ENCODE results near the gene PLCZ1. TPM values are rescaled to one million over a fixed set of nuclear protein-coding genes. Genes with fewer than 3 reads are reported as not detected.
"Not testable (repeated sequence)": the region's sequence is repeated elsewhere in the genome, so short reads cannot be mapped to it uniquely, and the experiment has no call there.

PLCZ1 gene
- total RNA-seq, 1 donor: not detected

DNA sequence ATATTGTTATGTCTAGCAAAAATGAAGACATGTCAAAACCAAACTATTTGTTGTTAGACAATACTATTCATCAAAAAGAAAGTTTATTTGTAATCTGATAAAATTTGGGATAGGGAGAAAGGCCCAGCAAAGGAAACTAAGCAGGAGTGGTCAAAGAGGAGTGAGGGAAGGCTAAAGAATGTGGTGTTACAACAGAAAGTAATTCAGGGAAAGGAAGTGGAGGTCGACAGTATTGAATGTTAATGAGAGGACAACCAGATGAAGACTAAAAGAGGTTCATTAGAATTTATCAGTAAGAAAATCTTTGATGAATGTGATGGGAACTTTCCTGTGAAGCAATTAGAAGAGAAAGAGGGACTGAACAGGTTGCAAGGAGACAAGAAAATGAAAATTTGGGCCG, 33.9 kb downstream of the PLCZ1 start:
- TF ChIP-seq, protein P1, sequence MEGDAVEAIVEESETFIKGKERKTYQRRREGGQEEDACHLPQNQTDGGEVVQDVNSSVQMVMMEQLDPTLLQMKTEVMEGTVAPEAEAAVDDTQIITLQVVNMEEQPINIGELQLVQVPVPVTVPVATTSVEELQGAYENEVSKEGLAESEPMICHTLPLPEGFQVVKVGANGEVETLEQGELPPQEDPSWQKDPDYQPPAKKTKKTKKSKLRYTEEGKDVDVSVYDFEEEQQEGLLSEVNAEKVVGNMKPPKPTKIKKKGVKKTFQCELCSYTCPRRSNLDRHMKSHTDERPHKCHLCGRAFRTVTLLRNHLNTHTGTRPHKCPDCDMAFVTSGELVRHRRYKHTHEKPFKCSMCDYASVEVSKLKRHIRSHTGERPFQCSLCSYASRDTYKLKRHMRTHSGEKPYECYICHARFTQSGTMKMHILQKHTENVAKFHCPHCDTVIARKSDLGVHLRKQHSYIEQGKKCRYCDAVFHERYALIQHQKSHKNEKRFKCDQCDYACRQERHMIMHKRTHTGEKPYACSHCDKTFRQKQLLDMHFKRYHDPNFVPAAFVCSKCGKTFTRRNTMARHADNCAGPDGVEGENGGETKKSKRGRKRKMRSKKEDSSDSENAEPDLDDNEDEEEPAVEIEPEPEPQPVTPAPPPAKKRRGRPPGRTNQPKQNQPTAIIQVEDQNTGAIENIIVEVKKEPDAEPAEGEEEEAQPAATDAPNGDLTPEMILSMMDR (IDR thresholded peaks at IDR 0.05; ENCODE audit: insufficient read depth, low read depth, low read length): no peak
- no peak for DNase-seq (ENCODE audit: low read depth)

DNA sequence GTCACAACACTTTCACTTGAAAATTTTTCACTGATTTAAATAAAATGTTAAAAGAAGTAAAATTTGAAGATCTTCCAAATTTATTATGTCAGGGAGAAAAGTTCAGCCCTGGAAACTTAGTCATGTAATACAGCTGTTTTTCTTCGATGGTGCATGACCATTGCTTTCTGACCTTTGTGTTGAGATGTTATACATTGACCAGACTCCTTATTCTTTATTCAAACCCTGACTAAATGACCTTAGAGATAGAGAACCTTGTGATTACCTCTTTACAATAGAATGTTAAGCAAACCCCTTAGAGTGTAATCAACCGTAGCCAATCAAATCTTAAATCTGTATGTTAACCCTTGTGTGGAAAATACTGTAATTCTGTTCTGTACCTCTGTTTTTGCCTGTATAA, 34.5 kb downstream of the PLCZ1 start:
- no peak overlapping the region for H3K4me3 ChIP-seq (ENCODE audit: low read depth, low read length)
- TF ChIP-seq, protein P1 (IDR thresholded peaks at IDR 0.05; ENCODE audit: insufficient read depth, low read depth, low read length): no peak
- DNase-seq (ENCODE audit: low read depth): no peak

More for the DNA sequence above, 33.9 kb downstream of the PLCZ1 start:
- H3K4me3 ChIP-seq (ENCODE audit: low read depth, low read length): no peak overlapping the region

DNA sequence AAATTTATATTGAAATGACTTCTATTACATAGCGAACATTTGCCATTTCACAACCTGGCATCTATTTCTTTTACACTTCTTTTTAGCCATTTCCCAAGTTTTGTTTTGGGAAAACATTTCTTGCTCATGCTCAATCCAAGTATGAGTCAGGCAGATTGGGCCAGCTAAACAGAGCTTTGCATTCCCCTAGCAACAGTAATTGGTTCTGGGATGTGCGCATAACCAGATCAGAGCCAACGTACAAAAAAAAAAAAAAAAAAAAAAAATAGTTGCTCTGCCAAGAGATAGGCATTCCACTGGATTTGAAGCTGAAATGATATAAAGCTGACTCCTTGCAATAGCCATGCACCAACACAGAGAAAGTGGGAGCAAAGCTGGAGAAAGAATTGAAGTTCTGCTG, 37.5 kb downstream of the PLCZ1 start:
- no peak overlapping the region for H3K4me3 ChIP-seq (ENCODE audit: low read depth, low read length)
- TF ChIP-seq, protein P1 (IDR thresholded peaks at IDR 0.05; ENCODE audit: insufficient read depth, low read depth, low read length): no peak
- DNase-seq (ENCODE audit: low read depth): peak; percentile 84

DNA sequence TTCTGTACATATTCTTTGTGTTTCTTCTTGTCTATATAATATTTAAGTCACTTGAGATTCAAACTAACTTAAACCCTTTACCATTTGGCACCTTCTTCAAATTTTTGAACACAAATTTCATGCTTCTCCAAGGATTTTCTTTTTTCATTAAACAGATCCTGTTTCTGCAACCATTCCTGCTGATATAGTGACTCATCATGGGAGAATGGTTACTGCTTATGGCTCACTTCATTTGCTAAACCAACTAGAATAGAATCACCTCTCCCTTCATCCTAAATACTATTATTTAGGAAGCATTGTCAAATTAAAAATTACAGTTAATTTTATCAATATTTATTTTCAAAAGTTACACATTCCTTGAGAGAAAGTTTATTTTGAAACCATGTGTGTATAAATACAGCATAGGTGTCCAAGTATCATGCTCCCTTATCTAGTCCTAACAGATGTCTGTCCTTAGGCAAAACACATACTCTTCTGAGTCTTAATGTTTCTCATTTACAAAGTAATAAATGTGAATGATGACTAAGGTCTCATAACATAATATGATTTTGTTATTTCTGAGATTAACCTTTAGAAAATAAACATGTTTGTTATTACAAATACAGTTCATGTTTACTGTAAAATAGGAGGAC, 40.7 kb downstream of the PLCZ1 start:
- peak; percentile 54 for DNase-seq (ENCODE audit: low read depth)
- TF ChIP-seq, protein P1 (IDR thresholded peaks at IDR 0.05; ENCODE audit: insufficient read depth, low read depth, low read length): no peak
- H3K4me3 ChIP-seq (ENCODE audit: low read depth, low read length): no peak overlapping the region

DNA sequence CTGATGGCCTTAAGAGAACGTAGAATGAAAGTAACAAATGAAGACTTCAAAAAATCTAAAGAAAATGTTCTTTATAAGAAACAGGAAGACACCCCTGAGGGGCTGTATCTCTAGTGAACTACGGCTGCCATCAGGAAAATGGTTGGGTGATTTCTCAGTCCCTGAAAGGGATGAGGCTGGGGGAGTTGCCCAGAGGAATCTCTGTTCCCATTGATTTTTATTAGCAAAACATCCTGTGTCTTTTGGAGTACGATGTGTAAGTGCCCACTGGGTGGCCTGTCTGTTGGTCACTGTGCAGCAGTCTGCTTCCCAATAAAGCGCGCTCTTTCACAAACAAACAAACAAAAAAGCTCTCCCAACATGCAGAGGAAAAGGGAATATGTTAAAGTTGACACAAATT, 43.8 kb downstream of the PLCZ1 start:
- not testable (repeated sequence) for DNase-seq (ENCODE audit: low read depth); H3K4me3 ChIP-seq (ENCODE audit: low read depth, low read length)

DNA sequence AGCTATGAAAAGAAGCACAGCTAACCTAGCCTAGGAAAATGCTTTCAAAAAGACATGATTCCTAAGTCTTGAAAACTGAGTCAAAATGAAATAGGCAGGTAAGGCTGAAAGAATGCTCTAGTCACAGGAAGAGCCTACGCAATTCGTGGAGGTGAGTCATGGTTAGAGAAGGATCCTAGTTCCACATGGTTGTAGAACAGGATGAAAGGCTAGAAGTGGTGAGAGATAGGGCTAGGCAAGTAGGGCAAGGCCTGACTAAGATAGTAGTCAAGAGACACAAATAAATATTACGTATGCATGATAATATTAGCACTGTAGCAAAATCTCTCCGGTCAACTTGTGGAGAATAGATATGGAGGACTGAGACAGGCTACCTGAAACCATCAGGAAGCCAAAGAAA, 47.2 kb downstream of the PLCZ1 start:
- TF ChIP-seq, protein P1 (IDR thresholded peaks at IDR 0.05; ENCODE audit: insufficient read depth, low read depth, low read length): no peak
- peak; percentile 10 for DNase-seq (ENCODE audit: low read depth)
- no peak overlapping the region for H3K4me3 ChIP-seq (ENCODE audit: low read depth, low read length)

DNA sequence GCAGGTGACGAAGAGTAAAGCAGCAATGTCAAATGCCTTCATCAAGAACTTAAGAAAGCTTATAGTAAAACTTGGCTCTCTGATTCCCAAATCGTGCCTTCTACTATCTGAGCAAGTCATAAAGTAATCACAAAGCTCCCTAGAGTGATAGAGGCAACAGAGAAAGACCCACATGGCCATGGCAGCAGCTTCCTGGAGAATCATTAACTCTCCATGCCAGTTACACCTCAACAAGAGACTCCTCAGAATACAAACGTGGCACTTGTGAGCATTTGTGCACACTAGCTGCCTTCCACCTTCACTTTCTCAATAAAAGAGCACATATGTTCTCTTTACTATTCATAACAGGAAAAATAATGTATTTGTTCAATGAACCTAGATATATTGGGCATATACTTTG, 48.0 kb downstream of the PLCZ1 start:
- DNase-seq (ENCODE audit: low read depth): no peak
- TF ChIP-seq, protein P1 (IDR thresholded peaks at IDR 0.05; ENCODE audit: insufficient read depth, low read depth, low read length): no peak
- no peak overlapping the region for H3K4me3 ChIP-seq (ENCODE audit: low read depth, low read length)
